WERI-Rb-1 (cell line): Measurements from ENCODE around the gene ZNF878.

Source experiments
- DNase-seq: peaks from one replicate; pipeline ENCODE4 v3.0.0-alpha.2; 2020
- H3K27ac ChIP-seq: fragments of 250-450 bp; sonication (Bioruptor Pico); 2 replicates; pipeline ENCODE4 v1.5.1; 2020; ENCODE audit warnings: mild to moderate bottlenecking, moderate library complexity
- H3K27me3 ChIP-seq: fragments of 250-450 bp; sonication (Bioruptor Pico); 2 replicates; pipeline ENCODE4 v1.5.1; 2021; ENCODE audit warnings: mild to moderate bottlenecking, low read depth, moderate library complexity; ENCODE audit not compliant: insufficient read depth, severe bottlenecking
- H3K36me3 ChIP-seq: fragments of 250-450 bp; sonication (Bioruptor Pico); 2 replicates; pipeline ENCODE4 v1.5.1; 2020; ENCODE audit warnings: mild to moderate bottlenecking, moderate library complexity
- H3K4me3 ChIP-seq: 2 replicates; pipeline ENCODE4 v1.5.1; 2011; ENCODE audit warnings: low read depth, mild to moderate bottlenecking, control low read depth, low read length
- H3K9me3 ChIP-seq: fragments of 250-450 bp; sonication (Bioruptor Pico); 2 replicates; pipeline ENCODE4 v1.5.1; 2021; ENCODE audit warnings: mild to moderate bottlenecking, moderate library complexity; ENCODE audit not compliant: severe bottlenecking
- TF ChIP-seq, protein P1 (sequence below): IDR thresholded peaks from 2 replicates; pipeline ENCODE4 v1.5.1; 2011; ENCODE audit warnings: low read depth, mild to moderate bottlenecking, control low read depth, inconsistent platforms, low read length

ZNF878 gene

DNA sequence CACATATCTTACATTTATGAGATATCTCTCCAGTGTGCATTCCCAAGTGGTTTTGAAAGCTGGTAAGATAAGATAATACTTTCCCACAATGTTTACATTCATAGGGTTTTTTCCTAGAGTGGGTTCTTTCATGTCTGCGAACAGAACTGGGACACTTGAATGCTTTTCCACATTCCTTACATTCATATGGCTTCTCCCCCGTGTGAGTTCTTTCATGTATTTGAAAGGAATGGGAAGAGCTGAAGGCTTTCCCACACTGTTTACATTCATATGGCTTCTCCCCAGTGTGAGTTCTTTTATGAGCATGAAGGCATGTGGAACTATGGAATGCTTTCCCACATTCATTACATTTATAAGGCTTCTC, 37.0 kb downstream of the ZNF878 start:
- H3K9me3 ChIP-seq, result peaks cover 21% of the 10 kb centered on the region
- no peak overlapping the region for H3K4me3 ChIP-seq
- H3K27me3 ChIP-seq, result no peaks in the 10 kb centered on the region
- TF ChIP-seq, protein P1, sequence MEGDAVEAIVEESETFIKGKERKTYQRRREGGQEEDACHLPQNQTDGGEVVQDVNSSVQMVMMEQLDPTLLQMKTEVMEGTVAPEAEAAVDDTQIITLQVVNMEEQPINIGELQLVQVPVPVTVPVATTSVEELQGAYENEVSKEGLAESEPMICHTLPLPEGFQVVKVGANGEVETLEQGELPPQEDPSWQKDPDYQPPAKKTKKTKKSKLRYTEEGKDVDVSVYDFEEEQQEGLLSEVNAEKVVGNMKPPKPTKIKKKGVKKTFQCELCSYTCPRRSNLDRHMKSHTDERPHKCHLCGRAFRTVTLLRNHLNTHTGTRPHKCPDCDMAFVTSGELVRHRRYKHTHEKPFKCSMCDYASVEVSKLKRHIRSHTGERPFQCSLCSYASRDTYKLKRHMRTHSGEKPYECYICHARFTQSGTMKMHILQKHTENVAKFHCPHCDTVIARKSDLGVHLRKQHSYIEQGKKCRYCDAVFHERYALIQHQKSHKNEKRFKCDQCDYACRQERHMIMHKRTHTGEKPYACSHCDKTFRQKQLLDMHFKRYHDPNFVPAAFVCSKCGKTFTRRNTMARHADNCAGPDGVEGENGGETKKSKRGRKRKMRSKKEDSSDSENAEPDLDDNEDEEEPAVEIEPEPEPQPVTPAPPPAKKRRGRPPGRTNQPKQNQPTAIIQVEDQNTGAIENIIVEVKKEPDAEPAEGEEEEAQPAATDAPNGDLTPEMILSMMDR, result no peak
- H3K27ac ChIP-seq, result no peak overlapping the region
- H3K36me3 ChIP-seq, result peaks cover 49% of the 10 kb centered on the region
- DNase-seq, result no peak

DNA sequence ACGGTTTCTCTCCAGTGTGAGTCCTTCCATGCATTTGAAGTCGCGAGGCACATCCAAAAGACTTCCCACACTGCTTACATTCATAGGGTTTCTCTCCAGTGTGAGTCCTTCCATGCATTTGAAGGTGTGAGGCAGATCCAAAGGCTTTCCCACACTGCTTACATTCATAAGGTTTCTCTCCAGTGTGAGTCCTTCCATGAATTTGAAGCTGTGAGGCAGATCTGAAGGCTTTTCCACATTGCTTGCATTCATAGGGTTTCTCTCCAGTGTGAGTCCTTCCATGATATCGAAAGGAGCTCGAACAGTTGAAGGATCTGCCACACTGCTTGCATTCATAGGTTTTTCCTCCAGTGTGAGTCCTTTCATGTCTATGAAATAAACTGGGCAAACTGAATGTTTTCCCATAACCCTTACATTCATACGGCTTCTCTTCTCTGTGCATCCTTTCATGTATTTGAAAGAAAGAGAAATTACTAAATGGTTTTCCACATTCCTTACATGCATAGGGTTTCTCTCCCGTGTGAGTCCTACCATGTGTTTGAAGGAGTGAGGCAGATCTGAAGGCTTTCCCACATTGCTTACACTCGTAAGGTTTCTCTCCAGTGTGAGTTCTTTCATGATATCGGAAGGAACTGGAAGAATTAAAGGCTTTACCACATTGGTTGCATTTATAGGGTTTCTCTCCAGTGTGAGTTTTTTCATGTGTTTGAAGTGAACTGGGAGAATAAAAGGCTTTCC, 37.6 kb downstream of the ZNF878 start:
- TF ChIP-seq, protein P1, result no peak
- peaks cover 49% of the 10 kb centered on the region for H3K36me3 ChIP-seq
- no peak for DNase-seq
- no peaks in the 10 kb centered on the region for H3K27me3 ChIP-seq
- peaks cover 21% of the 10 kb centered on the region for H3K9me3 ChIP-seq
- no peak overlapping the region for H3K4me3 ChIP-seq
- no peak overlapping the region for H3K27ac ChIP-seq

DNA sequence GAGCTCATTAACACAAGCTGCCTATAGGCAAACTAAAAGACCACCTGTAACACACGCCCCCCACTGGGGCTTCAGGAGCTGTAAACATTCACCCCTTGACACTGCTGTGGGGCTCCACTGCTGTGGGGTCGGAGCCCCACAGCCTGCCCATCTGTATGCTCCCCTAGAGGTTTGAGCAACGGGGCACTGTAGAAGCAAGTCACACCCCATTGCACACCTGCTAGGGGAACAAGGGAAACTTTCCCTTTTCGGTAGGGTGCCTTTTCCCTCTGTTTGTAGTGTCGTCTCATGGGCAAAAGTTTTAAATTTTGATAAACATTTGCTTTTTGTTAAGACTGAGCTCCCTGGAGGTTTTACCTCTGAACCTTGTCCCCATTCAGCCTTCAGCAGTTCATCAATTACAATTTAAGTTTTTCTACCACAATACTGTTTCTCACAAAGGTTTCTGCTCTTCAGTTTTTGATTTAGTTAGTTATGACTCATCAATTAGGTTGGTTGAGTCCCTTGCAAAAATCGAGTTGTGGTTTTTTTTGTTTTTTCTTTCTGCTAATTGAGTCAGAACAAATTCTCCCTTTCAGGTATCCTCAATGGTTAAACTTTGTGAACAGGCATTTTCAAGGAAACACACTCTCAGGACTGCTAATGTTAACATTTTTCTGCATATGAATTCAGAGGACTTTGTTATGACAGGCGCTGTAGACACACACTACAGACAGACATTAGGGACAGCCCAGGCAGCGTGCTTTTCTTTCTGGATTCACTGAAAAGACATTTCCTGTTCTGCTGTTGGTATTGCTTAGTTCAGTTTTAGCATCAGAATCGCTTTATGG, 52.4 kb downstream of the ZNF878 start:
- TF ChIP-seq, protein P1, result no peak
- no peak overlapping the region for H3K4me3 ChIP-seq
- H3K27ac ChIP-seq, result no peak overlapping the region
- DNase-seq, result no peak
- H3K27me3 ChIP-seq, result no peaks in the 10 kb centered on the region
- peaks cover 8% of the 10 kb centered on the region for H3K36me3 ChIP-seq
- H3K9me3 ChIP-seq, result no peaks in the 10 kb centered on the region

DNA sequence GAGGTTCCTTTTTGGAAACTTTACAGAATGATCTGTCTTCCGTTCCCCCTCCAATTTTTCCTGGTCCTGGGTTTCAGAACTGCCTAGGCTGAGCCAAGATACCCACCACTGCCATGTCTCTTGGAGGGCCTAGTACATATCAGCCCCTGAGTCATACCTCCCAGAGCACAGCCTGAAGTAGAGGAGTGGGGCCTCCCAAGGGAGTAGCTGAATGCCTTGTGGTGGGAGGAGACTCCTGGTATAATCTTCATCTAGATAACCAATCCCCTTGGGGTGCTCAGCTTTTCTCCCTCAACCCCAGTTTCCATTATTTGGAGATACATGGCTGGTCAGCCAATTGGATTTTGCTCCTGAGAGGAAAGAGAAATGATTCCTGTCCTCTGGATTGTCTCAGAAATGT, 57.6 kb downstream of the ZNF878 start:
- no peaks in the 10 kb centered on the region for H3K9me3 ChIP-seq
- H3K27ac ChIP-seq, result no peak overlapping the region
- no peak for DNase-seq
- H3K36me3 ChIP-seq, result peaks cover 4% of the 10 kb centered on the region; the same call in 1 of the 2 replicates
- H3K4me3 ChIP-seq, result no peak overlapping the region
- TF ChIP-seq, protein P1, result no peak
- no peaks in the 10 kb centered on the region for H3K27me3 ChIP-seq
